HepG2 (cell line): Measurements from ENCODE around the gene KCNF1.

Experiments used
- AKNA ChIP-seq: sonication (generic); formaldehyde crosslinking; IDR thresholded peaks from 2 replicates; pipeline ENCODE4 v1.4.0; 2020; ENCODE audit warnings: missing genetic modification reagents, borderline replicate concordance
- ASH2L ChIP-seq: fragments of 300-600, 200-600 bp; sonication (generic); IDR thresholded peaks from 2 replicates; pipeline ENCODE4 v1.7.0; 2017; ENCODE audit warnings: low read depth, mild to moderate bottlenecking, moderate library complexity, mixed read lengths, low read length; ENCODE audit not compliant: insufficient read length
- CEBPB ChIP-seq: IDR thresholded peaks from 2 replicates; pipeline ENCODE4 v1.6.1; 2011; ENCODE audit warnings: low read depth, low read length, improper control_type of control experiment, borderline replicate concordance
- JUN ChIP-seq: sonication (generic); formaldehyde crosslinking; IDR thresholded peaks from 2 replicates; pipeline ENCODE4 v1.4.0; 2020; ENCODE audit warnings: mild to moderate bottlenecking, missing genetic modification reagents
- RAD21 ChIP-seq: fragments of 450-650 bp; formaldehyde crosslinking; IDR thresholded peaks from 2 replicates; pipeline ENCODE4 v1.5.0; 2020; ENCODE audit warnings: mild to moderate bottlenecking
- RXRB ChIP-seq: IDR thresholded peaks from 2 replicates; pipeline ENCODE4 v1.6.1; 2016; ENCODE audit warnings: borderline replicate concordance, missing genetic modification reagents, missing compliant biosample characterization
- SIN3A ChIP-seq: IDR thresholded peaks from 2 replicates; pipeline ENCODE4 v1.6.1; 2011; ENCODE audit warnings: low read depth, mild to moderate bottlenecking, control low read depth, low read length, borderline replicate concordance
- YY1 ChIP-seq: IDR thresholded peaks from 2 replicates; pipeline ENCODE4 v1.6.1; 2011; ENCODE audit warnings: low read length, low read depth, moderate library complexity, mild to moderate bottlenecking; ENCODE audit not compliant: insufficient read depth, insufficient replicate concordance
- ZBTB33 ChIP-seq: sonication (generic); formaldehyde crosslinking; IDR thresholded peaks from 2 replicates; pipeline ENCODE4 v1.4.0; 2020; ENCODE audit warnings: missing genetic modification reagents
- ZNF24 ChIP-seq: fragments of 450-650 bp; IDR thresholded peaks from 2 replicates; pipeline ENCODE4 v1.6.1; 2017; ENCODE audit warnings: antibody characterized with exemption, mild to moderate bottlenecking
- ZNF331 ChIP-seq: sonication (generic); formaldehyde crosslinking; IDR thresholded peaks from 2 replicates; pipeline ENCODE4 v1.4.0; 2020; ENCODE audit warnings: missing genetic modification reagents

DNA sequence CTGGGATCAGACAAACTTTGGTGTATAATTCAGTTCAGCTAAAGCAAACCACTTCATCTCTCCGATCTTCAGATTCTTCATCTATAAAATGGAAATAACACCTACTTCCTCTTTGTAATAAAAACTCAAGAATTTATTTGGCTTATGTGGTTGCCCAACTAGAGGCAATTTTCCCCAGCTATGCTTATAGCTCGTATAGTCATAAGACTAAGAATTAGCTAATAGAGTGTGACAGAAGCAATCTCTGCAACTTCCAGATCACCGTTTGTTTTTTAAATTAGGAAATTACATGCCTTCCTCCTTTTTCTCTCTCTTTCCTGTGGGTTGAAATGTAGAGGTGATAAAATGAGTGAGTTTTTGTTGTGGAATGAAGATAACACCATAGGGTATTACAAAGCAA lies 35.3 kb upstream of the KCNF1 start:
- TF ChIP-seq ASH2L (no peak), RAD21 (CRISPR knock-in tag) (no peak), SIN3A (no peak), ZBTB33 (no peak), CEBPB (no peak), AKNA (CRISPR knock-in tag) (no peak), ZNF24 (no peak), YY1 (no peak), JUN (CRISPR knock-in tag) (no peak), RXRB (no peak), ZNF331 (CRISPR knock-in tag) (no peak)
